T-helper 2 cell treated with Interferon-gamma antibody and Interleukin-4, amounts not matched to agents 5 μg/mL and 100 μg/mL, for 36 hours (primary cell): ENCODE data around the gene FOXA2.
"Not testable (repeated sequence)": the region's sequence is repeated elsewhere in the genome, so short reads cannot be mapped to it uniquely, and the experiment has no call there.

Experiments
- DNase-seq: peaks from one replicate; pipeline ENCODE4 v3.0.0; 2021; ENCODE audit warnings: low spot score
- H3K27ac Mint-ChIP-seq: one replicate; pipeline ENCODE4 v1.8.0; 2021; ENCODE audit warnings: mild to moderate bottlenecking, mixed read lengths
- H3K27me3 Mint-ChIP-seq: one replicate; pipeline ENCODE4 v1.8.0; 2021; ENCODE audit warnings: low read depth, mixed read lengths
- H3K36me3 Mint-ChIP-seq: one replicate; pipeline ENCODE4 v1.8.0; 2021; ENCODE audit warnings: low read depth, mixed read lengths
- H3K4me1 Mint-ChIP-seq: one replicate; pipeline ENCODE4 v1.8.0; 2021; ENCODE audit warnings: low read depth, mixed read lengths
- H3K4me3 Mint-ChIP-seq: one replicate; pipeline ENCODE4 v1.8.0; 2022; ENCODE audit warnings: mild to moderate bottlenecking, moderate library complexity, mixed read lengths
- H3K9me3 Mint-ChIP-seq: one replicate; pipeline ENCODE4 v1.8.0; 2021; ENCODE audit warnings: mixed read lengths

FOXA2 gene

DNA sequence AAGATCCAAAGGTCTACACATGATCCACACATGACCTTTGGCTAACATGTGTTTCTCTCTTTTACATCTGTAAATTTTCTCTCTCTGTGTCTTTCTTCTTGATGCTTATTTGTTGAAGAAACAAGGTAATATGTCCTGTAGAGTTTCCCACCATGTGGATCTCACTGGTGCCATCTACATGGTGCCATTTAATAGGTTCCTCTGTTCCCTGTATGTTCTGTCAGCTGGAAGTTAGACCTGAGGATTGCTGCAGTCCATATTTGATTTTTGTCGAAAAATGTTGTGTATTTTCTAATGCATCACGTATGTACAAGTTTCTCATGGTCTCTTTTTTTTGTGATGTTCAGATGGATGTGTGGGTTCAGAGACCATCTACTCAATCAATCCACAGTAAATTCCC, 30.0 kb downstream of the FOXA2 start:
- DNase-seq: no peak
- Mint-ChIP-seq H3K4me3 (no peak overlapping the region), H3K4me1 (no peaks in the 10 kb centered on the region), H3K9me3 (no peaks in the 10 kb centered on the region), H3K36me3 (no peaks in the 10 kb centered on the region), H3K27me3 (peaks cover 11% of the 10 kb centered on the region), H3K27ac (no peak overlapping the region)

DNA sequence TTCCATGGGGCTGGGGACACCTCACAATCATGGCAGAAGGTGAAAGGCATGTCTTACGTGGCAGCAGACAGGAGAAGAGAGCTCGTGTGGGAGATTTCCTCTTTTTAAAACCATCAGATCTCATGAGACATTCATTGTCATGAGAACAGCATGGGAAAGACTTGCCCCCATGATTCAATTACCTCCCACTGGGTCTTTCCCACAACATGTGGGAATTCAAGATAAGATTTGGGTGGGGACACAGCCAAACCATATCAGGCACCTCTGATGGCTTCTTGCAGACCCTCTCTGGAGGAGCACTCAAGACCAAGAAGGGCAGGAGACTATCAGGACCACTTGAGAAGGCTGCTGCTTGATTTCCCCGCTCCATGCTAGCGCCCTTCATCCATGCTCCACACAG, 33.9 kb downstream of the FOXA2 start:
- not testable (repeated sequence) for H3K27ac Mint-ChIP-seq, H3K27me3 Mint-ChIP-seq

DNA sequence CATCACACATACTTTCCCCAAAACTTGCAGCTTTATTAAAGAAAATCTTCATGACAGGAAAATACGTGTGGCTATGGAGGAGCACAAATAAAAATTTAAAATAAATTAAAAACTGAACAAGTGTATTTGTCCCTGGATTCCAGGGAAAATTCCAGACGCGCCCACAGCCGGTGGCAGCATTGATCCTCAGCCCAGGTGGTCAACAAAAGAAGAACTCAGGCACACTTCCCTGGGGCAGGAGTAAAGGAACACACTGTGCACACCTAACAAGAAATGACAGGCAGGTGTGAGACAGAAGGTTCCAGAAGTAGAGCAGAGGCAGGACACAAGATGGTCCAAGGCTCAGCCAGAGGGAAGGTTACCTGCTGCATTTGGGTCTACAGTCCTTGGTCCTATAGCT, 36.3 kb downstream of the FOXA2 start:
- H3K27ac Mint-ChIP-seq: no peak overlapping the region
- no peak overlapping the region for H3K4me3 Mint-ChIP-seq
- H3K9me3 Mint-ChIP-seq: no peaks in the 10 kb centered on the region
- H3K4me1 Mint-ChIP-seq: no peaks in the 10 kb centered on the region
- H3K27me3 Mint-ChIP-seq: no peaks in the 10 kb centered on the region
- no peaks in the 10 kb centered on the region for H3K36me3 Mint-ChIP-seq
- no peak for DNase-seq

More for the DNA sequence above, 33.9 kb downstream of the FOXA2 start:
- H3K4me1 Mint-ChIP-seq, H3K36me3 Mint-ChIP-seq, DNase-seq, H3K9me3 Mint-ChIP-seq, H3K4me3 Mint-ChIP-seq: not testable (repeated sequence)

DNA sequence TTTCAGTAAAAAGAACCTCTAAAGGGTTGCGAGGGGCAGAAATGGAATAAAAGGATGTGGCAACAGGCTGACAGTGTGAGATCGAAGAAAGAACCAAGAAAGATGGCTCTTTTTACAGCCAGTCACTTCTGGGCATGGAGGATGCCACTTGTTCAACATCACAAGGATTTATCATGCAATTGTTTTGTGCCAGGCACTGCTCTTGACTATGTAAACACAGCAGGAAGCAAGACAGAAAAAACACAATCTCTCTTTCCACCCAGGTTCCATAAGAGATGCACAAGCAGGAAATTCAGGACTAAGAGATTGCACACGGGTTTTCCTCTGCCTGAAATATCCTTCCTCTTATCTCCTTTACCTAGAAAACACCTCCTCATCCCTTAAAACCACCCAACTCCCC, 38.0 kb downstream of the FOXA2 start:
- no peaks in the 10 kb centered on the region for H3K4me1 Mint-ChIP-seq

DNA sequence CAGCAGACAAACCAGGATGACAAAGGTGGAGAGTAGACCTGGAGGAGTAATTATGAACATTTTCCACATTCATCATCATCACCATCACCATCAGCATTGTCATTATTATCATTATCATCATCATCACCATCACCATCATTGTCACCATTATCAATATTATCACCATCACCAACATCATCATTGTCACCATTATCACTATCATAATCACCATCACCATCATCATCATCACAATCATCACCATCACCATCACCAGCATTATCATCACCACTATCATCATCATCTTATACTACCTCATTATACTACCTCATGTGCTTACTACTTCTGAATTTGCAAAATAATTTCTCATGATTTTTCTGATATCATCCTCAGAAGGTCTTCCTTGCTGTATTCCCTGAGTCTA, 39.3 kb downstream of the FOXA2 start:
- Mint-ChIP-seq H3K27ac (no peak overlapping the region), H3K27me3 (no peaks in the 10 kb centered on the region), H3K36me3 (no peaks in the 10 kb centered on the region), H3K4me1 (no peaks in the 10 kb centered on the region), H3K9me3 (no peaks in the 10 kb centered on the region), H3K4me3 (no peak overlapping the region)
- no peak for DNase-seq

More for the DNA sequence above, 38.0 kb downstream of the FOXA2 start:
- H3K4me3 Mint-ChIP-seq: no peak overlapping the region
- no peak overlapping the region for H3K27ac Mint-ChIP-seq
- H3K27me3 Mint-ChIP-seq: no peaks in the 10 kb centered on the region
- H3K9me3 Mint-ChIP-seq: no peaks in the 10 kb centered on the region
- H3K36me3 Mint-ChIP-seq: no peaks in the 10 kb centered on the region
- no peak for DNase-seq

DNA sequence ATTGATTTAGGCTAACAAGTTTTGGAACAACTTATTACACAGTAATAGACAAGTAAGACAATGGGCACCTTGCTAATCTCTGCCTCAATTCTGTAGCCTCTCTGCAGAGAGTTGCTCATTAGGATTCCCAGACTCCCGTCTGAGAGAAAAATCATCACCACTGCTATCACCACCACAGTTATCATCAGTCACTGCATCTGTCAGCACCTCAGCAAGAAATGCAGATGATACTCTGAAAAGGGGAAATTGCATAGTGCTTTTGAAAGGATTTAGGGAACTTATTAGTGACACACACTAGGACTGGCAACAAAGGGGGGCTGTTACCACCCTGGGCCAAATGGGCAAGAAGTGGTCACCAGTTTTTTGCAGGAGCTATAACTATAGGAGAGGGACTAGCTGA, 39.9 kb downstream of the FOXA2 start:
- no peaks in the 10 kb centered on the region for H3K4me1 Mint-ChIP-seq
- H3K27me3 Mint-ChIP-seq: no peaks in the 10 kb centered on the region
- DNase-seq: no peak
- H3K27ac Mint-ChIP-seq: no peak overlapping the region
- H3K9me3 Mint-ChIP-seq: no peaks in the 10 kb centered on the region
- H3K36me3 Mint-ChIP-seq: no peaks in the 10 kb centered on the region
- H3K4me3 Mint-ChIP-seq: no peak overlapping the region

DNA sequence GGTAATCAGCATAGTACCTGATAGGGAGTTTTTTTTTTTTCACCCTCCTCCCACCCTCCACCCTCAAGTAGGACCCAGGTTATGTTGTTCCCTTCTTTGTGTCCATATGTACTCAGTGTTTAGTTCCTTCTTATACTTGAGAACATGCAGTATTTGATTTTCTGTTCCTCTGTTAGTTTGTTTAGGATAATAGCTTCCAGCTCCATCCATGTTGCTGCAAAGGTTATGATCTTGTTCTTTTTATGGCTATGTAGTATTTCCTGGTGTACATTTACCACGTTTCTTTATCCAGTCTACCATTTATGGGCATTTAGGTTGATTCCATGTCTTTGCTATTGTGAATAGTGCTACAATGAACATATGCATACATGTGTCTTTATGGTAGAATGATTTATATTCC, 41.9 kb downstream of the FOXA2 start:
- no peak for DNase-seq
- no peaks in the 10 kb centered on the region for H3K27me3 Mint-ChIP-seq
- H3K36me3 Mint-ChIP-seq: no peaks in the 10 kb centered on the region
- H3K27ac Mint-ChIP-seq: no peak overlapping the region
- no peaks in the 10 kb centered on the region for H3K4me1 Mint-ChIP-seq
- H3K4me3 Mint-ChIP-seq: no peak overlapping the region
- H3K9me3 Mint-ChIP-seq: peaks cover 6% of the 10 kb centered on the region

DNA sequence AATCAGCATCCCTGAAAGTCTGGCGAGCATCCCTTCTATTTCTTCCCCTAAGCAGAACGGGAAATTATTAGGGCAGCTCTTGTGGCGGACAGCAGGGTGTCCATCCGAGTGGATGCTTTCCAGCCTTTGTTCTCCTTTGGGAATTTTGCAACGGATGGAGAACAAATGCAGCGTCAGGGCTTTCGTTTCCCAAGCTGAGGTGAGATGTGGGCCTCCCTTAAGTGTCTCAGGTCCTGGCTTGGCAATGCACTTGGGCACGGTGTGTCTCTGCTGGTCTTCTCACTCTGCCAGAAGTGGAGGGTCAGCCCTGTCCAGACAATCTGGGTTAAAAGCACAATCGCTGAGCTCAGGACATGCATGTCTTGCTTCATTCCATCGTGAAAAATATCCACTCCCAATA, 43.5 kb downstream of the FOXA2 start:
- no peaks in the 10 kb centered on the region for H3K36me3 Mint-ChIP-seq
- no peak for DNase-seq
- peaks cover 12% of the 10 kb centered on the region for H3K9me3 Mint-ChIP-seq
- H3K27me3 Mint-ChIP-seq: no peaks in the 10 kb centered on the region
- H3K4me3 Mint-ChIP-seq: no peak overlapping the region
- H3K4me1 Mint-ChIP-seq: no peaks in the 10 kb centered on the region
- no peak overlapping the region for H3K27ac Mint-ChIP-seq

DNA sequence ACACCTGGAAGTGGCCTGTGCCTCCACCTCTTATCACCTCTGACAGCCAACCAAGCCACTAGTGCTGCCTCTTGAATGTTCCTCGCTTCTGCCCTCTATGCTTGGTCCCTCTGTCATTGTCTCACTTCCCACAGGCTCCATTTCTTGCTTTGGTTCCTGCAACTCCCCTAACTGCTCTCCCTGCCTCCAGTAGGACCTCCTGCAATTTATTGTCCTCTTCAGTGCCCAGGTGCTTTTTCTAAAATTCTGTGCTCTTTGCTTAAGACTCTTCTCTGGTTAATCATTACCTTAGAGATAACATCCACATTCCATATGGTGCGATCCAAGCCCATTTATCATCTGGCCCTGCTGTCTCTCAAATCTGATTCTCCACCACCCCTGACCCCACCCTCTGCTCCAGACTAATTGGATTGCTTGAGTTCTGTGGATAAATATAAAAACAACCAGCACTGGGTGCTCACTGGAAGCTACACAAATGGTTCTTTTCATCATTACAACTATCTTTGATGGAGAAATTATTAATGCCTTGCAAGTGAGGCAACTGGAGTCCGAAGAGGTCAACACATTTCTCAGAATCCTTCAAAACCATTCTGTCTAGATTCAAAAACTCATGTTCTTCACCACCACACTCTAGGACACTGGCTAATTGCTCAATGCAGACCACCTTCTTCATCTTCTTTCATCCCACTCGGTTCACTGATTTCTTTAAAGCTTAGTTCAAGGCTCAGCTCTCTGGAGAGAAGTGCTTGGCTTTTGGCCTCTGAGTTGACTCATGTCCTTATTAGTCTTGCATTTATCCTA, 47.2 kb downstream of the FOXA2 start:
- Mint-ChIP-seq H3K9me3 (peaks cover 12% of the 10 kb centered on the region), H3K27me3 (no peaks in the 10 kb centered on the region), H3K36me3 (no peaks in the 10 kb centered on the region), H3K27ac (no peak overlapping the region), H3K4me1 (no peaks in the 10 kb centered on the region), H3K4me3 (no peak overlapping the region)
- no peak for DNase-seq

DNA sequence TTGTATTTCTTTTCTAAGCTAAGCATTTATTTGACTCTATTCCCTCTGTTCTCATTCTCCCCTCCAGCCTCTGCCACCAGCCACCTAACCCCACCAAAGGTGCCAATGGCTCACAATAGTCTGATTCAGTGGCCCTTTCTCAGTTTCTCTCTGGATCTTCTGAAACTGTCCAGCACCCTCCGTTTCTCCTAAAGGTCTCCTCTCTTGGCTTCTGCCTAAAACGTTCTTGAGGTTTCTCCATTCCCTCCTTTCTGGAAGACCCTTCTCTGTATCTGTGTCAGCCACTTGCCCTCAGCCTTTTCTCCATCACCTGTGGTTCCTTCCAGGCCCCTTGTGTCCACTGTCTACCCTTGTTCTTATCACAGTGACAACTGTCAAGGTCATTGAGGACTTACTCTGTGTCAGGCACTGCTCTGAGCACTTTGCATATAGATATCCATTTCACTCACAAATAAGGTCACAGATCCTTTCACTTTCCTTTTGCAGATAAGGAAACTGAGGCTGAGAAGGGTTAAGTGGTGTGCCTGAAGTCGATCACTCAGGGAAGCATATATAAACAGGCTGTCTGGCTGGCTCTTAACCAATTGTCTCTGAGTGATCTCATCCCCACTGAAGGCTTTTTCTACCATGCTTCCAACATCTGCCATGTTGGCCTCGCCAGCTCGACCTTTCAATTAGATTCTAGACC, 48.1 kb downstream of the FOXA2 start:
- no peak for DNase-seq
- Mint-ChIP-seq H3K4me3 (no peak overlapping the region), H3K27ac (no peak overlapping the region), H3K9me3 (peaks cover 12% of the 10 kb centered on the region), H3K36me3 (no peaks in the 10 kb centered on the region), H3K4me1 (no peaks in the 10 kb centered on the region), H3K27me3 (no peaks in the 10 kb centered on the region)

DNA sequence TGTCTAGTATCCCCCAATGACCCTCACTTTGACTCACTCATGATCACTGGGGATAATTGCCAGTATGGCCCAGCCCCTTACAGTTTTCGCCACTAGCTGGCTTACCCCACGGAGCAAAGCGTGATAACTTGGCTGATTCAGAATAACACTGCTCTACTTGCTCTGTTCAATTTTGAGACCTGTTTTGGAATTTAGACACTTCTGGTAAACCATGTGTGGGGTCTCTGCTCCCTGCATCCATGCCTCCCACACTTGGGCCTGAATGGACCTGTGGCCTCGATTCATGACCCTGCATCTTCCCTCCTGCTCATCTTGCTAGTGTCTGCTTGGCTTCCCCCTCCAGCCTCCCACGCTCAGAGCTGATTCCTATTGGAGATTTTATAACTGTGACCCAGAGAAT, 48.9 kb downstream of the FOXA2 start:
- DNase-seq: no peak
- Mint-ChIP-seq H3K27me3 (no peaks in the 10 kb centered on the region), H3K4me3 (no peak overlapping the region), H3K4me1 (no peaks in the 10 kb centered on the region), H3K9me3 (peaks cover 12% of the 10 kb centered on the region), H3K36me3 (no peaks in the 10 kb centered on the region), H3K27ac (no peak overlapping the region)

DNA sequence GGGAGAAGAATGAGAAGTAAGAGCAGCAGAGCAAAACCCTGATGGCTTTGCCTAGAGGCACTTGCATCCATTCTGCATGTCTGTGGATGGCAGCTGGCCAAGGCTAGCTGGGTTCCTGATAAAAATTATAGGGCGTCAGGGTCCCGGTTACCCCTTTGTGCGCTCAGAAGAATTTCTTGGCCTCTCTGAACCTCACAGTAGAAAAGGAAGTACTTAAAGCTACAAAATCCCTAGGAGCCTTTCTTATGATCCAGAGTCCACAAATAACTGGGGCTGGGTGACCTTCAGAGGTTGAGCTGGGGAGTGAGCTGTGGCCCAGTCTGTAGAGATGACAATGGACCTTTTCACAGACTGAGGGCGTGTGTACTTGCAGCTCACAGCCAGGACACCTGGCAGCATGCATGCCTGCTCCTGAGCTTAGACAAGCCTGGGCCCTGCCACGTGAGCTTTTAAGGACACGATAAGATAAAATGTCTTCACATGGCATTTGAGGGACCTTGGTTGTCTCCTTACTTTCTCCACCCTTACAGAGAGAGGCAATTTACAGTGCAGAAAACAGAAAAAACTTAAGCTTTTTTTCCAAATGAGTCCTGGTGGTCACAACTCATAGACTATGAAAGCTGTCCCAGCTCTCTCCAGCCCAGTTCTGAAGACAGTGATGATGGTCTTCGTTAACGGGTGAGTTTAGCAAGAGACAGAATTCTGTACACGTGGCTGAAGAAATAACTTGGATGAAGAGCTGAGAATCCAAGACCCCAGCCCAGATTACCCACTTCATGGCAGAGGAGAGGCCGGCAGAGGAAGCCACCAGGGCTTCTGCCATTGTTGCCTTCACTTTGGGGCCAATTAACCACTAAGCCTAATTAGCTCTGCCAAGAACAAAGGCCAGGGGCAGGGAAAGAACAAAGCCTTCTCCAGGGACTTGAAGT, 50.3 kb downstream of the FOXA2 start:
- no peak overlapping the region for H3K27ac Mint-ChIP-seq
- H3K27me3 Mint-ChIP-seq: no peaks in the 10 kb centered on the region
- DNase-seq: no peak
- no peaks in the 10 kb centered on the region for H3K36me3 Mint-ChIP-seq
- no peak overlapping the region for H3K4me3 Mint-ChIP-seq
- no peaks in the 10 kb centered on the region for H3K4me1 Mint-ChIP-seq
- peaks cover 12% of the 10 kb centered on the region for H3K9me3 Mint-ChIP-seq

DNA sequence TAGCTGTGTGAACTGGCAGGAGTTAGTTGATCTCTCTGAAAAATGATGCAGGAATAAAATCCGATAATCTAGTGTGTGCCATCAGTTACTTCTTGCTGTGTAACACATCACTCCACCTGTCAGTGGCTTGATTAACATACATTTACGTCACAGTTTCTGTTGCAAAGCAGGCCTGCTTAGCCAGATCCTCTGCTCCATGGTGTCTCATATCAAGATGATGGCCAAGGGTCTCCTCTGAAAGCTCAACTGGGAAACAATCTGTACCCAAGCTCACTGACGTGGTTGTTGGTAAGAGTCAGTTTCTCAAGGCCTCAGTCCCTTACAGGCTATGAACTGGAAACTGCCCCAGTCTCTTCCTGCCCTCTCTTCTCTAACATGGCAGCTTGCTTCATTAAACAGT, 51.8 kb downstream of the FOXA2 start:
- Mint-ChIP-seq H3K9me3 (peaks cover 8% of the 10 kb centered on the region), H3K4me3 (no peak overlapping the region), H3K27ac (no peak overlapping the region), H3K36me3 (no peaks in the 10 kb centered on the region), H3K27me3 (no peaks in the 10 kb centered on the region), H3K4me1 (no peaks in the 10 kb centered on the region)
- DNase-seq: no peak

DNA sequence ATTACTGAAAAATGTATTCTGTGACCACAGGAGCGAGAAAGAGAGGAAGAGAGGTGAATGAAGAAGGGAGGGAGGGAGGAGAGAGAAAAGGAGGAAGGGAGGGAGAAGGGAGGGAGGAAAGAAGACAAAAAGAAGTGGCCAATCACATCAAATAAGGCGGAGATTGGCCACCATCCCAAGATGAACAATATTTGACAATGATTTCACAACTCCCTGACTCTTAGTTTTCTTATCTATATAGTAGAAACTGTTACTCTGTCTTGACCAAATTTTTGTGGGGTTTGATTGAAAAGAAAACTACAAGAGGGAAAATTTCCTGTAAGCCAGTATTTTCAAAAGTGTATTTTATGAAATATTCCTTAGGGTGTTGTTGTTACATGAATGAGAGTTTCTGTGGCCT, 52.6 kb downstream of the FOXA2 start:
- Mint-ChIP-seq H3K4me3 (no peak overlapping the region), H3K4me1 (no peaks in the 10 kb centered on the region), H3K27ac (no peak overlapping the region), H3K27me3 (no peaks in the 10 kb centered on the region), H3K36me3 (no peaks in the 10 kb centered on the region), H3K9me3 (peaks cover 1% of the 10 kb centered on the region)
- no peak for DNase-seq
